Measurements from ENCODE around the gene TTC33.
A peak's percentile ranks its signal among the peaks of the same experiment; 100 is the strongest.

The TTC33 gene

GRCh38 chr5:40676613-40677343 is 79.0 kb downstream of the TTC33 start:
- DNase-seq (ENCODE audit: extremely low read depth, low read depth) = peak; percentile 40
- no peak for TF ChIP-seq CTCF (IDR thresholded peaks at IDR 0.05; ENCODE audit: low read depth, low read length)

GRCh38 chr5:40675396-40676133 is 80.2 kb downstream of the TTC33 start:
- no peak for DNase-seq (ENCODE audit: extremely low read depth, low read depth)
- no peak for TF ChIP-seq CTCF (IDR thresholded peaks at IDR 0.05; ENCODE audit: low read depth, low read length)

- no peak for TF ChIP-seq CTCF (IDR thresholded peaks at IDR 0.05; ENCODE audit: low read depth, low read length)
- DNase-seq (ENCODE audit: extremely low read depth, low read depth) = no peak
These were observed 81.0 kb downstream of the TTC33 start for GRCh38 chr5:40674661-40675235.

- no peak for DNase-seq (ENCODE audit: extremely low read depth, low read depth)
- no peak for TF ChIP-seq CTCF (IDR thresholded peaks at IDR 0.05; ENCODE audit: low read depth, low read length)
These were observed 83.3 kb downstream of the TTC33 start for GRCh38 chr5:40672425-40672824.

GRCh38 chr5:40669606-40670390 is 86.0 kb downstream of the TTC33 start:
- TF ChIP-seq CTCF (IDR thresholded peaks at IDR 0.05; ENCODE audit: low read depth, low read length) = no peak
- DNase-seq (ENCODE audit: extremely low read depth, low read depth) = no peak

- DNase-seq (ENCODE audit: extremely low read depth, low read depth) = no peak
- no peak for TF ChIP-seq CTCF (IDR thresholded peaks at IDR 0.05; ENCODE audit: low read depth, low read length)
These were observed 88.5 kb downstream of the TTC33 start for GRCh38 chr5:40667161-40667663.

Measured in AG09319 (cell line).